ENCODE measurements around the gene OTUB1.
A peak's percentile ranks its signal among the peaks of the same experiment; 100 is the strongest.
"Not testable (repeated sequence)": the region's sequence is repeated elsewhere in the genome, so short reads cannot be mapped to it uniquely, and the experiment has no call there.

Gene OTUB1

DNA sequence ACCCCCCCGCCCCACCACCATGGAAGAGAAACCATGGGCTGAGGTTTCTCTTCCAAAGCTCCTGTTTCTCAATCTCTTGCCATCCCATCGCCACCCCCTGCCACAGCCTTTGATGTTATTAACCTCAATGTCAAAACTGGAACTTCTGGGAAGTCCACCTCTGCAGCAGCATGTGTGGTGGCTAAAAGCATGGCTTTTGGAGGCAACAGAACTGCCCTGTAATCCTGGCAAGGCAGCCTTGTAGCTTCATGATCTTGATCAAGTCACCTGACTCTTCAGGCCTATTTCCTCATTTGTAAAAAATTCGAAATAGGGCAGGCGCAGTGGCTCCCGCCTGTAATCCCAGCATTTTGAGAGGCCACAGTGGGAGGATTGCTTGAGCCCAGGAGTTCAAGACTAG, 15.3 kb upstream of the OTUB1 start:
- H3K4me3 ChIP-seq (replicated peaks; ENCODE audit: low read depth, low read length) = no peak overlapping the region
- TF ChIP-seq, protein P1, sequence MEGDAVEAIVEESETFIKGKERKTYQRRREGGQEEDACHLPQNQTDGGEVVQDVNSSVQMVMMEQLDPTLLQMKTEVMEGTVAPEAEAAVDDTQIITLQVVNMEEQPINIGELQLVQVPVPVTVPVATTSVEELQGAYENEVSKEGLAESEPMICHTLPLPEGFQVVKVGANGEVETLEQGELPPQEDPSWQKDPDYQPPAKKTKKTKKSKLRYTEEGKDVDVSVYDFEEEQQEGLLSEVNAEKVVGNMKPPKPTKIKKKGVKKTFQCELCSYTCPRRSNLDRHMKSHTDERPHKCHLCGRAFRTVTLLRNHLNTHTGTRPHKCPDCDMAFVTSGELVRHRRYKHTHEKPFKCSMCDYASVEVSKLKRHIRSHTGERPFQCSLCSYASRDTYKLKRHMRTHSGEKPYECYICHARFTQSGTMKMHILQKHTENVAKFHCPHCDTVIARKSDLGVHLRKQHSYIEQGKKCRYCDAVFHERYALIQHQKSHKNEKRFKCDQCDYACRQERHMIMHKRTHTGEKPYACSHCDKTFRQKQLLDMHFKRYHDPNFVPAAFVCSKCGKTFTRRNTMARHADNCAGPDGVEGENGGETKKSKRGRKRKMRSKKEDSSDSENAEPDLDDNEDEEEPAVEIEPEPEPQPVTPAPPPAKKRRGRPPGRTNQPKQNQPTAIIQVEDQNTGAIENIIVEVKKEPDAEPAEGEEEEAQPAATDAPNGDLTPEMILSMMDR (IDR thresholded peaks at IDR 0.05; ENCODE audit: insufficient read depth, low read length, poor library complexity, severe bottlenecking) = no peak
- H3K36me3 ChIP-seq (ENCODE audit: control insufficient read depth, insufficient read depth, low read length) = peaks cover 1% of the 10 kb centered on the region; the same call in 1 of the 2 replicates
- no peaks in the 10 kb centered on the region for H3K27me3 ChIP-seq (replicated peaks; ENCODE audit: control insufficient read depth, insufficient read depth, low read length)
- DNase-seq (ENCODE audit: extremely low read depth, insufficient read length) = no peak

DNA sequence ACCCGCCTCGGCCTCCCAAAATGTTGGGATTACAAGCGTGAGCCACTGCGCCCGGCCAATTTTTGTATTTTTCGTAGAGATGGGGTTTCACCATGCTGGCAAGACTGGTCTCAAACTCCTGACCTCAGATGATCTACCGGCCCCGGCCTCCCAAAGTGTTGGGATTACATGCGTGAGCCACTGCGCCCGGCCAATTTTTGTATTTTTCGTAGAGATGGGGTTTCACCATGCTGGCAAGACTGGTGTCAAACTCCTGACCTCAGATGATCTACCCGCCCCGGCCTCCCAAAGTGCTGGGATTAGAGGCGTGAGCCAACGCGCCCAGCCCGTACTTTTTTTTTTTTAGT, 12.4 kb upstream of the OTUB1 start:
- peak overlapping the region; percentile 99 for H3K4me3 ChIP-seq (replicated peaks; ENCODE audit: low read depth, low read length)
- not testable (repeated sequence) for H3K27me3 ChIP-seq (replicated peaks; ENCODE audit: control insufficient read depth, insufficient read depth, low read length); DNase-seq (ENCODE audit: extremely low read depth, insufficient read length); H3K36me3 ChIP-seq (ENCODE audit: control insufficient read depth, insufficient read depth, low read length)

DNA sequence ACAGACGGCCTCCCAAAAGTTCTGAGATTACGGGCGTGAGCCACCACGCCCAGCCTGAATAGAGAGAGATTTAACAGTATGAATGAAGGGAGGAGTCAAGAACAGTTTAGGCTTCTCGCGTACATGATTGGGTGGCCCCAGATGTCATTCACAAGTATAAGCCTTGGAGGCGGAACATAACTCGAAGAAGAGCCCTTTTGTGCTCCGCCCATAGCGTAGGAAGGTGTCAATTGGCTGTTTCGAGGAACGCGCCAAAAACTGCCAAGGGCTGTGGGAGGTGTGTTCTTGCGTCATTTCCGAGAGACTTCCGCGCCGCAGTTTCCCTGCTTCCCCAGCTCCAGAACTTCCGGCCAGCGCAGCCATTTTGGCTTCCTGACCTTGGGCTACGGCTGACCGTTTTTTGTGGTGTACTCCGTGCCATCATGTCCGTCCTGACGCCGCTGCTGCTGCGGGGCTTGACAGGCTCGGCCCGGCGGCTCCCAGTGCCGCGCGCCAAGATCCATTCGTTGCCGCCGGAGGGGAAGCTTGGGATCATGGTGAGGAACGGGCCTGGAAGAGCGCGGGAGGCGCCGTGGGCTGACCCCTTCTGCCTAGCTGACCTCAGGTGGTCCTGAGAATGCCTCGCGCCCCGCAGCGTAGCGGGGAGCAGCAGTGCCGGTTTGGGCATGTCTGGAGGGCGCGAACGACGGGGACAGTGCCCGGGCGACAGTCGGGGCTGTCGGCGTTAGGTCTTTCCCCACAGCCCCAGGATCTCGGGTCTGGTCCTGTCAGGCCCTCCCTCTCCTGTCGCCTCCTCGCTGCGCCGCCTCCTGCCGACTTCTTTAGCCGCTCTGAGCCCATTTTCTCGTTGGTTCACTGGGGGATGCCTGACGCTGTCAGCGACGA, 11.7 kb upstream of the OTUB1 start, which contains the start of gene COX8A:
Gene COX8A (plus strand): TSS at position 362 of the 885 bp plus-strand sequence. CDS start 61 bp downstream, at position 423.
- peak; percentile 89 for DNase-seq (ENCODE audit: extremely low read depth, insufficient read length)
- Histone ChIP-seq H3K36me3 (ENCODE audit: control insufficient read depth, insufficient read depth, low read length) (peaks cover 12% of the 10 kb centered on the region), H3K27me3 (replicated peaks; ENCODE audit: control insufficient read depth, insufficient read depth, low read length) (no peaks in the 10 kb centered on the region), H3K4me3 (replicated peaks; ENCODE audit: low read depth, low read length) (peak within 1 kb of the TSS; percentile 99)
- TF ChIP-seq, protein P1 (IDR thresholded peaks at IDR 0.05; ENCODE audit: insufficient read depth, low read length, poor library complexity, severe bottlenecking) = peak; percentile 11

DNA sequence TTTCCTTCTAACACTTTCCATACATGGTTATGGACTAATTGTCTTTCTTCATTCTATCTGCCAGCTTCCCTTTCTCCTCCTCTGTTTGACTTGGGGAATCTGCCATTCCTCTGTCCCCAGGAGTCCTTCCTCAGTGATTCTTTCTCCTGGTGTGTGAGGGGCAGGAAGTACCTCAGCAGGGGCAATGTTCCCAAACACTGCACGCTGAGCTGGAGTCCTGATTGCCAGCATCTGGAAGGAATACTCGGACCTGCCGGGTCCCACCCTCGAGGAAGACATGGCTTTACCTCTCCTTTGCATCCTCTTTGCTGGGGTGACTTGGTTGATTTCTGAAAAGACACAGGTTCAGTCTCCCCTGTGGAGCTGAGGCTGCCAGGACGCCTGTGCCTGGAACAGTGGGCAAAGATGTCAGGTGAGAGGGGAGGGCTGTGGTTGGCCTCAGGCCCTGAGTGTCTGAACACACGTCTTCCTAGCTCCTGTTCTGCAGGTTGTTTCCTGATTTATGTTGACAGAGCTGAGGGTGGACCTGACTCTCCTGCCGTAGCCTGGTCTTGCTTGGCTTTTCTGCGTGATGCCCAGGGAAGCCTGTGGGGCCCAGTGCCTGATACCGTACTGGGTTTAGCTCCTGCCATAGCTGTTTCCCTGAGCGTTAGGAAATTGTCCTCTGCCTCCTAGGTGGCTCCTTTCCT, 7.5 kb upstream of the OTUB1 start:
- Histone ChIP-seq H3K4me3 (replicated peaks; ENCODE audit: low read depth, low read length) (no peak overlapping the region), H3K36me3 (ENCODE audit: control insufficient read depth, insufficient read depth, low read length) (peaks cover 13% of the 10 kb centered on the region), H3K27me3 (replicated peaks; ENCODE audit: control insufficient read depth, insufficient read depth, low read length) (no peaks in the 10 kb centered on the region)
- TF ChIP-seq, protein P1 (IDR thresholded peaks at IDR 0.05; ENCODE audit: insufficient read depth, low read length, poor library complexity, severe bottlenecking) = no peak
- no peak for DNase-seq (ENCODE audit: extremely low read depth, insufficient read length)

DNA sequence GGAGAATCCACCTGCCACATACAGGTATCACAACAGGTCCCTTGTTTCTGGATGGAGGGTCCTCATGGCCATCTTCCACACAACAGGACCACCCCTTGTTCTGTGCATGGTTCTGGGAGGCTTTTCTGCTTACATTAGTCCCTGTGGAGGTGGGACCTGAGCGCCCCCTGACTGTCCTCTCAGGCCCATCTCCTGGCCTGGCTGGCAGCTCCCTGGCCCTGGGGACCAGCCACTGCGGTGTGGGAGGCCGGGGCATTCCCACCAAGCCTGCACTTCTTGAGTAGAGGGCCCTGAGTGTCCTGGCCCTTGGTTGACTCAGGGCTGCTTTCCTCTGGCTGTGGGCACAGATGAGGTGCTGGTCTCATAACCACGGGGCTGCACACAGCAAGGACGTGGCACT, 6.8 kb upstream of the OTUB1 start:
- DNase-seq (ENCODE audit: extremely low read depth, insufficient read length) = no peak
- TF ChIP-seq, protein P1 (IDR thresholded peaks at IDR 0.05; ENCODE audit: insufficient read depth, low read length, poor library complexity, severe bottlenecking) = no peak
- no peak overlapping the region for H3K4me3 ChIP-seq (replicated peaks; ENCODE audit: low read depth, low read length)
- peaks cover 13% of the 10 kb centered on the region for H3K36me3 ChIP-seq (ENCODE audit: control insufficient read depth, insufficient read depth, low read length)
- no peaks in the 10 kb centered on the region for H3K27me3 ChIP-seq (replicated peaks; ENCODE audit: control insufficient read depth, insufficient read depth, low read length)

DNA sequence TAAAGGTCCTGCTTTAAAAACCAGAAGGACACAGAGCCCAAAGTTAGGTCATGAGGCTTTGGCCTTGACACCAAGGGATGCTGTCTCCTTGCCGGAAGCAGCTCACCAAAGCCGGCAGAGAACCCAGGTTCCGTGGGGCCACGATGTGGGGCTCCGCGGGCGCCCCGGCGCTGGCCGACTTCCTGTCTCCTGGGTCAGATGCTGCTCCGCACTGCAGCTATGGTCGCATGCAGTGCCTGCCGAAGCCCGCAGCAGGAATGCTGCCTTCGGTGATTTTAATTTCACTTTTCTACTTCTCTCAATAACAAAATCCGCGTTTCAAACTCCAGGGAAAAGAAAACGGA, 454 bp upstream of the OTUB1 start:
- Histone ChIP-seq H3K27me3 (replicated peaks; ENCODE audit: control insufficient read depth, insufficient read depth, low read length) (no peaks in the 10 kb centered on the region), H3K4me3 (replicated peaks; ENCODE audit: low read depth, low read length) (peak overlapping the region; percentile 99), H3K36me3 (ENCODE audit: control insufficient read depth, insufficient read depth, low read length) (peaks cover 10% of the 10 kb centered on the region)
- peak; percentile 85 for DNase-seq (ENCODE audit: extremely low read depth, insufficient read length)
- TF ChIP-seq, protein P1 (IDR thresholded peaks at IDR 0.05; ENCODE audit: insufficient read depth, low read length, poor library complexity, severe bottlenecking) = no peak
